GM10266 (cell line): ENCODE measurements around the gene CEP68.

Source experiments
- DNase-seq: peaks from one replicate; pipeline ENCODE4 v3.0.0; 2012; ENCODE audit errors: extremely low spot score
- CTCF ChIP-seq: IDR thresholded peaks from 2 replicates; pipeline ENCODE4 v1.5.1; 2012; ENCODE audit warnings: mild to moderate bottlenecking, low read depth; ENCODE audit not compliant: control insufficient read depth, insufficient read depth; ENCODE audit errors: missing control alignments

Gene CEP68

GRCh38 chr2:65075605-65076344 is 19.6 kb downstream of the CEP68 start:
- DNase-seq: no peak
- no peak for TF ChIP-seq CTCF

GRCh38 chr2:65076345-65076710 is 20.1 kb downstream of the CEP68 start:
- TF ChIP-seq CTCF: no peak
- no peak for DNase-seq

GRCh38 chr2:65077898-65078297 is 21.7 kb downstream of the CEP68 start:
- no peak for DNase-seq
- no peak for TF ChIP-seq CTCF

- DNase-seq: no peak
- TF ChIP-seq CTCF: no peak
Measured at GRCh38 chr2:65079017-65079416, 22.8 kb downstream of the CEP68 start.

GRCh38 chr2:65081232-65081685 is 25.0 kb downstream of the CEP68 start:
- no peak for DNase-seq
- no peak for TF ChIP-seq CTCF

- DNase-seq: no peak
- no peak for TF ChIP-seq CTCF
Measured at GRCh38 chr2:65085148-65085547, 28.9 kb downstream of the CEP68 start.

- TF ChIP-seq CTCF: no peak
- DNase-seq: no peak
Measured at GRCh38 chr2:65092791-65093190, 36.6 kb downstream of the CEP68 start.
